Mesothelial cell of epicardium (in vitro differentiated cells): ENCODE results near the gene PLCD4. TPM values are rescaled to one million over a fixed set of nuclear protein-coding genes. Genes with fewer than 3 reads are reported as not detected.

Source experiments
- DNase-seq, 2 experiments: peaks; one replicate each; pipeline ENCODE4 v3.0.0; 2021; ENCODE audit warnings: low spot score in 2 of 2; ENCODE audit not compliant: unreplicated experiment in 2 of 2
- H3K27ac Mint-ChIP-seq: 2 replicates; pipeline ENCODE4 v1.8.0; 2021; ENCODE audit warnings: mixed read lengths
- H3K27me3 Mint-ChIP-seq: 2 replicates; pipeline ENCODE4 v1.8.0; 2021; ENCODE audit warnings: low read depth, mixed read lengths
- H3K36me3 Mint-ChIP-seq: 2 replicates; pipeline ENCODE4 v1.8.0; 2021; ENCODE audit warnings: mixed read lengths
- H3K4me1 Mint-ChIP-seq: 2 replicates; pipeline ENCODE4 v1.8.0; 2021; ENCODE audit warnings: mixed read lengths
- H3K4me3 Mint-ChIP-seq: 2 replicates; pipeline ENCODE4 v1.8.0; 2021; ENCODE audit warnings: mild to moderate bottlenecking, moderate library complexity, mixed read lengths
- H3K9me3 Mint-ChIP-seq: 2 replicates; pipeline ENCODE4 v1.8.0; 2021; ENCODE audit warnings: mixed read lengths
- total RNA-seq: library from RNA; stranded (reverse); gene quantifications from 3 replicates; pipeline ENCODE4 v1.2.1, GENCODE V29; 2021
- TF ChIP-seq, protein P1 (sequence below): fragments of 200-600 bp; sonication (generic); IDR thresholded peaks from one replicate; pipeline ENCODE4 v1.5.0; 2021; ENCODE audit warnings: antibody characterized with exemption; ENCODE audit not compliant: unreplicated experiment

The PLCD4 gene
- total RNA-seq, 1 donor from 2014 or later = 1.5 TPM

DNA sequence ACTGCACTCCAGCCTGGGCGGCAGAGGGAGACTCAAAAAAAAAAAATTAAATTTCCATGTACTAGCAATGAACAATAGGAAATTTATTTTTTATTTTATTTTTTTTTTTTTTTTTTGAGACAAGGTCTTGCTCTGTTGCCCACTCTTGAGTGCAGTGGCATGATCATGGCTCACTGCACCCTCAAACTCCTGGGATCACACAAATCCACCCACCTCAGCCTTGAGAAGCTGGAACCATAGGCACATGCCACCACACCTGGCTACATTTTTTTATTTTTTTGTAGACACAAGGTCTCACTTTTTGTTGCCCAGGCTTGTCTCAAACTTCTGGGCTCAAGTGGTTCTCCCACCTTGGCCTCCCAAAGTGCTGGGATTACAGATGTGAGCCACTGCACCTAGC, 22.2 kb upstream of the PLCD4 start:
- TF ChIP-seq, protein P1, sequence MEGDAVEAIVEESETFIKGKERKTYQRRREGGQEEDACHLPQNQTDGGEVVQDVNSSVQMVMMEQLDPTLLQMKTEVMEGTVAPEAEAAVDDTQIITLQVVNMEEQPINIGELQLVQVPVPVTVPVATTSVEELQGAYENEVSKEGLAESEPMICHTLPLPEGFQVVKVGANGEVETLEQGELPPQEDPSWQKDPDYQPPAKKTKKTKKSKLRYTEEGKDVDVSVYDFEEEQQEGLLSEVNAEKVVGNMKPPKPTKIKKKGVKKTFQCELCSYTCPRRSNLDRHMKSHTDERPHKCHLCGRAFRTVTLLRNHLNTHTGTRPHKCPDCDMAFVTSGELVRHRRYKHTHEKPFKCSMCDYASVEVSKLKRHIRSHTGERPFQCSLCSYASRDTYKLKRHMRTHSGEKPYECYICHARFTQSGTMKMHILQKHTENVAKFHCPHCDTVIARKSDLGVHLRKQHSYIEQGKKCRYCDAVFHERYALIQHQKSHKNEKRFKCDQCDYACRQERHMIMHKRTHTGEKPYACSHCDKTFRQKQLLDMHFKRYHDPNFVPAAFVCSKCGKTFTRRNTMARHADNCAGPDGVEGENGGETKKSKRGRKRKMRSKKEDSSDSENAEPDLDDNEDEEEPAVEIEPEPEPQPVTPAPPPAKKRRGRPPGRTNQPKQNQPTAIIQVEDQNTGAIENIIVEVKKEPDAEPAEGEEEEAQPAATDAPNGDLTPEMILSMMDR = no peak
- no peak overlapping the region for H3K4me3 Mint-ChIP-seq

DNA sequence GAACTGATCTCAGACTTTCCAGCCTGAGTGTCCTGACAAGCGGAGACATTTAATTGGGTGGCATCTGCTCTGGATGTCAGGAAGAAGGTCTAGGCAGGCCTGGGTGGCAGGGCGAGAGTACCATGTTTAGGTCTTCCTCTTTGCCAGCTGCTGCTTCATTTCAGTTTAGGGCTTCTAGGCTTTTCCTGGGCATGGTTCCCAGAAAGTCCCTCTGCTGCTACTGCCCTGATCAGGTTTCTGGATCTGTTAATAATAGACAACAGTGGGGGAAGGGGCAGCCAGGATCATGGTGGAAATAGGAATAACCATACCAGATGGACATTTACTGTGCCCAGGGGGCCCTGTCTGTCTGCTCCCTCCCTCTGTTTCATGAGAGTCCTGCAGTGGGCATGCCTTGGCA, 2.3 kb upstream of the PLCD4 start:
- no peak for DNase-seq
- Mint-ChIP-seq H3K27ac (no peak overlapping the region), H3K36me3 (no peaks in the 10 kb centered on the region), H3K9me3 (no peaks in the 10 kb centered on the region), H3K4me1 (peaks cover 10% of the 10 kb centered on the region), H3K4me3 (no peak overlapping the region), H3K27me3 (peaks cover 6% of the 10 kb centered on the region)
- TF ChIP-seq, protein P1 = no peak

More for the DNA sequence above, 22.2 kb upstream of the PLCD4 start:
- Mint-ChIP-seq H3K4me1 (no peaks in the 10 kb centered on the region), H3K36me3 (peaks cover 43% of the 10 kb centered on the region), H3K27ac (no peak overlapping the region), H3K27me3 (no peaks in the 10 kb centered on the region), H3K9me3 (no peaks in the 10 kb centered on the region)
- no peak for DNase-seq

- H3K27me3 Mint-ChIP-seq = peaks cover 14% of the 10 kb centered on the region
- no peak overlapping the region for H3K4me3 Mint-ChIP-seq
- no peak overlapping the region for H3K27ac Mint-ChIP-seq
- no peaks in the 10 kb centered on the region for H3K36me3 Mint-ChIP-seq
- TF ChIP-seq, protein P1 = no peak
- no peaks in the 10 kb centered on the region for H3K4me1 Mint-ChIP-seq
- DNase-seq = no peak
- H3K9me3 Mint-ChIP-seq = no peaks in the 10 kb centered on the region
Measured at GRCh38 chr2:218615868-218616315, 8.2 kb downstream of the PLCD4 start.

DNA sequence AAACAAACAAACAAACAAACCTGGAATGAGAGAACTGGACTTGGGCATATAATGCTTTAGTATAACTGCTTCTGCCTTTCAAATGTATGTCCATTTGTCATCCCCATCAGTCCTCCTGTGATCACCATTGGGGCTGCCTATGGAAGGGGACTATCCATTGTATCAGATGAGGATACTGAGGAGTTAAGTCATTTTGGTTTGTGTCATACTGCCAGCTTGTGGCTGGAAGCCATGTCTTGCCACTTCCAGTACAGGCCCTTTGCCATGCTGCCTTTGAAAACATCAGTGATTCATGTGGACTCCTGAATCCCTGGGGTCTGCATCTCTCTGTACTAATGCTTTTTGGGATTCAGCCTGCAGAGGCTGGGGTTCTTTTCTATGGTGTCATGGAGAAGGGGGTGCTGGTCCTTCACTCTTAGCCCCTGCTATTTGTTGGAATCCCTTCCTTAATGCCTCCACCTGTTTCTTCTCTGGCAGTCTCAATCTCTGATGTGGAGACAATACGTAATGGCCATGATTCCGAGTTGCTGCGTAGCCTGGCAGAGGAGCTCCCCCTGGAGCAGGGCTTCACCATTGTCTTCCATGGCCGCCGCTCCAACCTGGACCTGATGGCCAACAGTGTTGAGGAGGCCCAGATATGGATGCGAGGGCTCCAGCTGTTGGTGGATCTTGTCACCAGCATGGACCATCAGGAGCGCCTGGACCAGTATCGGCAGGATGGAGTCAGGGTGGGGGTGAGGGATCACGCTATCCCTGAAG, 10.6 kb downstream of the PLCD4 start:
- TF ChIP-seq, protein P1 = no peak
- H3K27me3 Mint-ChIP-seq = no peaks in the 10 kb centered on the region
- no peaks in the 10 kb centered on the region for H3K36me3 Mint-ChIP-seq
- no peak overlapping the region for H3K4me3 Mint-ChIP-seq
- H3K9me3 Mint-ChIP-seq = no peaks in the 10 kb centered on the region
- peaks cover 7% of the 10 kb centered on the region for H3K4me1 Mint-ChIP-seq
- DNase-seq = no peak
- no peak overlapping the region for H3K27ac Mint-ChIP-seq

- no peak for DNase-seq
- TF ChIP-seq, protein P1 = no peak
- no peaks in the 10 kb centered on the region for H3K36me3 Mint-ChIP-seq
- no peak overlapping the region for H3K4me3 Mint-ChIP-seq
- no peaks in the 10 kb centered on the region for H3K9me3 Mint-ChIP-seq
- peaks cover 7% of the 10 kb centered on the region for H3K4me1 Mint-ChIP-seq
- H3K27ac Mint-ChIP-seq = no peak overlapping the region
- H3K27me3 Mint-ChIP-seq = no peaks in the 10 kb centered on the region
Measured at GRCh38 chr2:218621007-218621406, 13.3 kb downstream of the PLCD4 start.
